GM23248 (cell line): ENCODE measurements around the gene CCNE1.

Experiments used
- EZH2 ChIP-seq: fragments of 200-600 bp; sonication (generic); IDR thresholded peaks from 2 replicates; pipeline ENCODE4 v1.6.1; 2018; ENCODE audit warnings: antibody characterized with exemption, mild to moderate bottlenecking; ENCODE audit not compliant: insufficient read depth, poor library complexity, severe bottlenecking
- EZH2phosphoT487 ChIP-seq: fragments of 200-600 bp; sonication (generic); IDR thresholded peaks from 2 replicates; pipeline ENCODE4 v1.6.1; 2018; ENCODE audit warnings: antibody characterized with exemption, moderate library complexity, mild to moderate bottlenecking, low read depth; ENCODE audit not compliant: insufficient read depth

DNA sequence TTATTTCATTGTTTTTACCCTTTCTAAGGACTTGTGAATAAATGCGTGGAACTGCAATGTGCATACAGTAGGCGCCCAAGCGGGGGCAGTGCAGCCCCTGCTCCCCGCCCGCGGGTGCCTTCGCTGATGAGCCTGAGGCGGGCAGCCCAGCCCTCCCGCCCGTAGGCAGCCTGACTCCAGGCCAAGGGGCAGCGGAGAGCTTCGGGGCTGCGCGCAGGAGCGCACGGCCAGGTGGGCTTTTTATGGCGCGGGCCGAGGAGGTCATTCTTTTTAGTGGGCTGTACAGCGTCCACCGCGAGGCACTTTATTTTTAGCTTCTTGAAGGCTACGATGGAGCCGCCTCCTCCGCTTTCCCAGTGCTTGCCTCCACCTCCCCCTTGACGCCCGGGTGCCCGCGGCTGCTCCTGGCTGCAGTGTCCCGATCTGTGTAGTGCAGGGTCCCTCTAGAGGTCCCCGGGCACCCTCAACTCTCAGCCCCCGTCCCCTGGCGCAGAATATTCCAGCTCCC, 60.5 kb downstream of the CCNE1 start:
- TF ChIP-seq EZH2phosphoT487 (no peak), EZH2 (no peak)
